HepG2 (cell line): ENCODE data around the gene SPATA25. TPM values are rescaled to one million over a fixed set of nuclear protein-coding genes. Genes with fewer than 3 reads are reported as not detected.

Source experiments
- CCAR2 ChIP-seq: fragments of 200-400 bp; formaldehyde crosslinking; optimal IDR thresholded peaks from 2 replicates; pipeline ENCODE3; 2018; ENCODE audit warnings: low read depth, mild to moderate bottlenecking, low read length, moderate library complexity
- FOXC1 ChIP-seq: sonication (generic); formaldehyde crosslinking; IDR thresholded peaks from 2 replicates; pipeline ENCODE4 v1.8.0; 2022; ENCODE audit warnings: mild to moderate bottlenecking, missing genetic modification reagents, borderline replicate concordance
- FOXP4 ChIP-seq: sonication (generic); formaldehyde crosslinking; IDR thresholded peaks from 2 replicates; pipeline ENCODE4 v1.4.0; 2020; ENCODE audit warnings: missing genetic modification reagents
- GABPA ChIP-seq, 2 experiments: IDR thresholded peaks; 2 replicates each; pipeline ENCODE4 v1.6.1; 2011 to 2016; ENCODE audit warnings: low read depth in 2 of 2, low read length in 1 of 2, missing biosample characterization in 1 of 2, missing genetic modification characterization in 1 of 2
- HNRNPUL1 ChIP-seq: fragments of 200-400 bp; formaldehyde crosslinking; IDR thresholded peaks from 2 replicates; pipeline ENCODE4 v1.6.1; 2017; ENCODE audit warnings: low read depth, mild to moderate bottlenecking, low read length, moderate library complexity
- MAFK ChIP-seq, 2 experiments: IDR thresholded peaks in 1 of 2; conservative IDR thresholded peaks in 1 of 2; 2 replicates each; pipeline ENCODE4 v1.6.1; 2011; ENCODE audit warnings: improper control_type of control experiment in 2 of 2, low read length in 2 of 2
- NFATC3 ChIP-seq: sonication (generic); formaldehyde crosslinking; IDR thresholded peaks from 2 replicates; pipeline ENCODE4 v1.5.1; 2020; ENCODE audit warnings: mild to moderate bottlenecking, missing genetic modification reagents
- NFKBIZ ChIP-seq: IDR thresholded peaks from 2 replicates; pipeline ENCODE4 v1.6.1; 2018; ENCODE audit warnings: missing genetic modification reagents, missing compliant biosample characterization
- POLR2A ChIP-seq, 2 experiments: IDR thresholded peaks; 2 replicates each; pipeline ENCODE4 v1.6.1; 2011; ENCODE audit warnings: low read depth in 2 of 2, low read length in 2 of 2, mild to moderate bottlenecking in 1 of 2, moderate library complexity in 1 of 2; ENCODE audit not compliant: insufficient read depth in 1 of 2
- RBAK ChIP-seq: sonication (generic); formaldehyde crosslinking; IDR thresholded peaks from 2 replicates; pipeline ENCODE4 v1.5.1; 2020; ENCODE audit warnings: mild to moderate bottlenecking, missing genetic modification reagents
- RNF2 ChIP-seq: fragments of 450-650 bp; conservative IDR thresholded peaks from 2 replicates; pipeline ENCODE4 v1.6.1; 2016; ENCODE audit warnings: low read depth
- SOX13 ChIP-seq, 3 experiments: fragments of 450-650 bp in 1 of 3; sonication (generic) in 1 of 3; formaldehyde crosslinking in 1 of 3; IDR thresholded peaks in 2 of 3; conservative IDR thresholded peaks in 1 of 3; 2 replicates each; pipeline versions ENCODE4 v1.5.0 to v1.6.1; 2016 to 2020; ENCODE audit warnings: antibody characterized with exemption in 1 of 3, mild to moderate bottlenecking in 1 of 3, missing compliant biosample characterization in 1 of 3, missing genetic modification reagents in 1 of 3, moderate library complexity in 1 of 3
- SP4 ChIP-seq: sonication (generic); formaldehyde crosslinking; IDR thresholded peaks from 2 replicates; pipeline ENCODE4 v1.8.1; 2023; ENCODE audit warnings: mild to moderate bottlenecking, missing genetic modification reagents
- SRSF1 ChIP-seq: fragments of 200-400 bp; formaldehyde crosslinking; optimal IDR thresholded peaks from 2 replicates; pipeline ENCODE3; 2017; ENCODE audit warnings: mild to moderate bottlenecking, low read depth, low read length, moderate library complexity
- TERF1 ChIP-seq: sonication (generic); formaldehyde crosslinking; IDR thresholded peaks from 2 replicates; pipeline ENCODE4 v1.8.0; 2022; ENCODE audit warnings: mild to moderate bottlenecking, missing genetic modification reagents, moderate library complexity
- THYN1 ChIP-seq: sonication (generic); formaldehyde crosslinking; IDR thresholded peaks from 2 replicates; pipeline ENCODE4 v1.8.1; 2023; ENCODE audit warnings: low read depth, mild to moderate bottlenecking, moderate library complexity, missing genetic modification reagents, borderline replicate concordance
- YY1 ChIP-seq: IDR thresholded peaks from 2 replicates; pipeline ENCODE4 v1.6.1; 2011; ENCODE audit warnings: low read length, low read depth, moderate library complexity, mild to moderate bottlenecking; ENCODE audit not compliant: insufficient read depth, insufficient replicate concordance
- ZFAT ChIP-seq: sonication (generic); formaldehyde crosslinking; conservative IDR thresholded peaks from 2 replicates; pipeline ENCODE4 v1.8.1; 2023; ENCODE audit warnings: missing genetic modification reagents, inconsistent platforms
- ZNF207 ChIP-seq: fragments of 450-650 bp; IDR thresholded peaks from 2 replicates; pipeline ENCODE4 v1.6.1; 2016; ENCODE audit warnings: antibody characterized with exemption, borderline replicate concordance
- ZNF230 ChIP-seq: sonication (generic); formaldehyde crosslinking; IDR thresholded peaks from 2 replicates; pipeline ENCODE4 v1.4.0; 2020; ENCODE audit warnings: mild to moderate bottlenecking, missing genetic modification reagents
- ZNF292 ChIP-seq: sonication (generic); formaldehyde crosslinking; IDR thresholded peaks from 2 replicates; pipeline ENCODE4 v1.8.1; 2022; ENCODE audit warnings: mild to moderate bottlenecking, low read depth, missing genetic modification reagents, borderline replicate concordance
- ZNF550 ChIP-seq: sonication (generic); formaldehyde crosslinking; IDR thresholded peaks from 2 replicates; pipeline ENCODE4 v1.4.0; 2020; ENCODE audit warnings: mild to moderate bottlenecking, missing genetic modification reagents, borderline replicate concordance
- ZNF704 ChIP-seq: sonication (generic); formaldehyde crosslinking; IDR thresholded peaks from 2 replicates; pipeline ENCODE4 v1.8.1; 2023; ENCODE audit warnings: mild to moderate bottlenecking, inconsistent platforms, moderate library complexity, missing genetic modification reagents, borderline replicate concordance
- ZNF720 ChIP-seq: sonication (generic); formaldehyde crosslinking; IDR thresholded peaks from 2 replicates; pipeline ENCODE4 v1.4.0; 2020; ENCODE audit warnings: missing genetic modification reagents
- ZNF775 ChIP-seq: sonication (generic); formaldehyde crosslinking; IDR thresholded peaks from 2 replicates; pipeline ENCODE4 v1.4.0; 2020; ENCODE audit warnings: missing genetic modification reagents, mild to moderate bottlenecking, moderate library complexity, borderline replicate concordance
- polyA plus RNA-seq, 8 experiments: library from polyadenylated mRNA; depleted of rRNA in 3 of 8; stranded (reverse) in 7 of 8; unstranded in 1 of 8; fragments of >200 nt; fragmentation: Illumina TruSeq in 4 of 8; extraction: Trizol in 4 of 8; gene quantifications; 2 replicates each; pipeline versions ENCODE4 v1.2.1 to v1.2.3, GENCODE V29; 2011 to 2016; ENCODE audit warnings: low read depth in 4 of 8, missing spikeins in 1 of 8, mixed read lengths in 1 of 8; ENCODE audit not compliant: insufficient read depth in 1 of 8
- total RNA-seq, 5 experiments: library from RNA; depleted of rRNA; stranded (reverse); fragments of >200 nt; fragmentation: Illumina TruSeq; extraction: Trizol; gene quantifications; 2 replicates each; pipeline ENCODE4 v1.2.3, GENCODE V29; 2016; ENCODE audit warnings: low read depth in 1 of 5

SPATA25 gene
- total and polyA plus RNA-seq, 2 of the 13 experiments (the other 11 are each of a cell fraction or from before 2014, with no cell fraction given) = 4.8 to 7.6 TPM

- no peak for TF ChIP-seq RBAK (CRISPR knock-in tag)
- TF ChIP-seq ZNF720 (CRISPR knock-in tag) = no peak
- no peak; the same call in 1 of the 2 replicates for TF ChIP-seq RNF2
- no peak for TF ChIP-seq ZNF207
- peak; percentile 17 for TF ChIP-seq SRSF1
- TF ChIP-seq NFATC3 = 0 out of 2 replicates have a peak, but pooled peaks have one; percentile 15
- TF ChIP-seq POLR2A (IDR thresholded peaks at IDR 0.05; ENCODE audit: insufficient read depth in 1 of 2, low read depth in 2 of 2, low read length in 2 of 2) = peak; percentile 84 to 97
- peak; percentile 84 for TF ChIP-seq SP4 (CRISPR knock-in tag)
- peak; percentile 17; the same call in 1 of the 2 replicates for TF ChIP-seq NFKBIZ
- no peak for TF ChIP-seq HNRNPUL1
- peak; percentile 32; the same call in 1 of the 2 replicates for TF ChIP-seq FOXP4 (CRISPR knock-in tag)
- TF ChIP-seq ZFAT = no peak
- TF ChIP-seq TERF1 (CRISPR knock-in tag) = no peak
- no peak for TF ChIP-seq ZNF775
- TF ChIP-seq GABPA (IDR thresholded peaks at IDR 0.05; ENCODE audit: low read depth, low read length) = peak; percentile 96
- TF ChIP-seq GABPA (CRISPR knock-in tag; IDR thresholded peaks at IDR 0.05; ENCODE audit: low read depth) = peak; percentile 99
- peak; percentile 64 for TF ChIP-seq YY1
- TF ChIP-seq FOXC1 (CRISPR knock-in tag) = peak; percentile 64; the same call in 1 of the 2 replicates
- TF ChIP-seq ZNF550 = 0 out of 2 replicates have a peak, but pooled peaks have one; percentile 85
- TF ChIP-seq ZNF230 (CRISPR knock-in tag) = peak; percentile 28
- TF ChIP-seq CCAR2 = no peak
- no peak; the same call in 1 of the 2 replicates for TF ChIP-seq ZNF292 (CRISPR knock-in tag)
- TF ChIP-seq THYN1 (CRISPR knock-in tag) = no peak
- peak; percentile 7; the same call in 1 of the 2 replicates for TF ChIP-seq SOX13 (IDR thresholded peaks at IDR 0.05)
- no peak; a peak in 1 of 4 replicates for TF ChIP-seq SOX13 (CRISPR knock-in tag; conservative IDR thresholded peaks at IDR 0.05 in 1 of 2, IDR thresholded peaks at IDR 0.05 in 1 of 2)
- TF ChIP-seq ZNF704 (CRISPR knock-in tag) = peak; percentile 95; the same call in 1 of the 2 replicates
- no peak for TF ChIP-seq MAFK (conservative IDR thresholded peaks at IDR 0.05 in 1 of 2, IDR thresholded peaks at IDR 0.05 in 1 of 2; ENCODE audit: low read length in 2 of 2)
Measured at GRCh38 chr20:45857114-45857881, 30.1 kb downstream of the SPATA25 start, which contains the start of the genes ACOT8 and ZSWIM3 (continued).
